Measurements from ENCODE around the gene PTPRE.
A peak's percentile ranks its signal among the peaks of the same experiment; 100 is the strongest.

Gene PTPRE

DNA sequence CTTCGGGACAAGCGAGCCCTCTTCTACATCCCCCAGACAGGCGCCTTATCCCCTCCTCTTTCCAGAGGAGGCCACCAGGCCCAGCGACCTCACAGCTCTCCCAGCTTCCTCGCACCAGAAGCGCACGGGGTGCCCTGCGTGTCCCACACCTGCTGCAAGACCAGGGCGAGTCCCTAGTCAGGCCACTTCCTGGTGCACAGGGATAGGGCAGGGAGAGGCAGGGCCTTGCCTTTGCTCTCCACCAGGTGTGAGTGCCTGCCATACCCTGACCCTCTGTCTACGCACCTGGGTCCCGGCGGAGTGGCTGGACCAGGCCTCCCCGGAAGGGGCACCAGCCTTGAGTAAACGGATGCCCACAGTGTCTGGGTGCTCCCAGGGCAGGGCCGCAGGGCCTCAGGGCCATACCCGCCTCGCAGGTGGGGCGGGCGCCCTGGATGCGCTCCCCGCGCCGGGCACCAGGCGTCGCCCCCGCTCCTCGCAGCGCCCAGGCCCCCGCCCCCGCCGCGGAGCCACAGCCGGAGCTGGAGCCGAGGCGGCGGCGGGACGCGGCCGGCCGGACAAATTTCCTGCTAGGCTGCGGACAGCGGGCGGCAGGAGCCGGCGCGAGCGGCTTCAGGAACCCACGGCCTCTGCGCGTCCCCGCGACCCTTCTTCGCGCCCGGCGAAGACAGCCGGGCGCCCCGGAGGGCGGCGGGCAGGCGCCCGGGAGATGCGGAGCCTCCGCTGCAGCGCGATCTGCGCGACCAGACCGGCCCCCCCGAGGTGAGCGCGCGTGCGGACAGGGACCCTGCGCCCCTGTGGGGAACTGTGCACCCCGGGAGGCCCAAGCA, at the start of gene PTPRE:
PTPRE (plus strand) TSS at position 556 of the 830 bp plus-strand sequence. CDS start 133,779 bp downstream, outside the sequence.
- H3K9ac ChIP-seq (ENCODE audit: low read length): no peak within 1 kb of the TSS
- H3K4me1 ChIP-seq (ENCODE audit: low read length): no peaks in the 10 kb centered on the region
- H3K79me2 ChIP-seq (ENCODE audit: low read length): no peaks in the 10 kb centered on the region
- H3K27me3 ChIP-seq (ENCODE audit: low read depth, low read length): no peaks in the 10 kb centered on the region
- H3K27ac ChIP-seq (ENCODE audit: low read length): no peak within 1 kb of the TSS
- no peaks in the 10 kb centered on the region for H3K36me3 ChIP-seq (replicated peaks; ENCODE audit: low read depth, low read length)
- H3K4me2 ChIP-seq (ENCODE audit: low read length): peak within 1 kb of the TSS; percentile 45
- H3K9me3 ChIP-seq (ENCODE audit: insufficient read depth, low read length): no peaks in the 10 kb centered on the region
- H2AFZ ChIP-seq (ENCODE audit: low read depth, low read length): no peak within 1 kb of the TSS
- H3K4me3 ChIP-seq (ENCODE audit: low read length): peak within 1 kb of the TSS; percentile 67
- TF ChIP-seq, protein P1, sequence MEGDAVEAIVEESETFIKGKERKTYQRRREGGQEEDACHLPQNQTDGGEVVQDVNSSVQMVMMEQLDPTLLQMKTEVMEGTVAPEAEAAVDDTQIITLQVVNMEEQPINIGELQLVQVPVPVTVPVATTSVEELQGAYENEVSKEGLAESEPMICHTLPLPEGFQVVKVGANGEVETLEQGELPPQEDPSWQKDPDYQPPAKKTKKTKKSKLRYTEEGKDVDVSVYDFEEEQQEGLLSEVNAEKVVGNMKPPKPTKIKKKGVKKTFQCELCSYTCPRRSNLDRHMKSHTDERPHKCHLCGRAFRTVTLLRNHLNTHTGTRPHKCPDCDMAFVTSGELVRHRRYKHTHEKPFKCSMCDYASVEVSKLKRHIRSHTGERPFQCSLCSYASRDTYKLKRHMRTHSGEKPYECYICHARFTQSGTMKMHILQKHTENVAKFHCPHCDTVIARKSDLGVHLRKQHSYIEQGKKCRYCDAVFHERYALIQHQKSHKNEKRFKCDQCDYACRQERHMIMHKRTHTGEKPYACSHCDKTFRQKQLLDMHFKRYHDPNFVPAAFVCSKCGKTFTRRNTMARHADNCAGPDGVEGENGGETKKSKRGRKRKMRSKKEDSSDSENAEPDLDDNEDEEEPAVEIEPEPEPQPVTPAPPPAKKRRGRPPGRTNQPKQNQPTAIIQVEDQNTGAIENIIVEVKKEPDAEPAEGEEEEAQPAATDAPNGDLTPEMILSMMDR (IDR thresholded peaks at IDR 0.05; ENCODE audit: low read depth, low read length): no peak
- no peak for TF ChIP-seq EZH2phosphoT487 (IDR thresholded peaks at IDR 0.05; ENCODE audit: low read depth)
- no peaks in the 10 kb centered on the region for H4K20me1 ChIP-seq (ENCODE audit: insufficient read depth, low read length)

- no peak overlapping the region for H3K4me2 ChIP-seq (ENCODE audit: low read length)
- H3K9me3 ChIP-seq (ENCODE audit: insufficient read depth, low read length): no peaks in the 10 kb centered on the region
- no peaks in the 10 kb centered on the region for H4K20me1 ChIP-seq (ENCODE audit: insufficient read depth, low read length)
- no peak overlapping the region for H3K9ac ChIP-seq (ENCODE audit: low read length)
- no peak overlapping the region for H2AFZ ChIP-seq (ENCODE audit: low read depth, low read length)
- no peaks in the 10 kb centered on the region for H3K36me3 ChIP-seq (replicated peaks; ENCODE audit: low read depth, low read length)
- no peaks in the 10 kb centered on the region for H3K27me3 ChIP-seq (ENCODE audit: low read depth, low read length)
- TF ChIP-seq, protein P1 (IDR thresholded peaks at IDR 0.05; ENCODE audit: low read depth, low read length): no peak
- no peak for TF ChIP-seq EZH2phosphoT487 (IDR thresholded peaks at IDR 0.05; ENCODE audit: low read depth)
- H3K4me1 ChIP-seq (ENCODE audit: low read length): peaks cover under 1% of the 10 kb centered on the region; the same call in 1 of the 2 replicates
- no peak overlapping the region for H3K27ac ChIP-seq (ENCODE audit: low read length)
- H3K4me3 ChIP-seq (ENCODE audit: low read length): no peak overlapping the region
- H3K79me2 ChIP-seq (ENCODE audit: low read length): no peaks in the 10 kb centered on the region
Observed at GRCh38 chr10:127860592-127860991, 46.3 kb upstream of the PTPRE start.

DNA sequence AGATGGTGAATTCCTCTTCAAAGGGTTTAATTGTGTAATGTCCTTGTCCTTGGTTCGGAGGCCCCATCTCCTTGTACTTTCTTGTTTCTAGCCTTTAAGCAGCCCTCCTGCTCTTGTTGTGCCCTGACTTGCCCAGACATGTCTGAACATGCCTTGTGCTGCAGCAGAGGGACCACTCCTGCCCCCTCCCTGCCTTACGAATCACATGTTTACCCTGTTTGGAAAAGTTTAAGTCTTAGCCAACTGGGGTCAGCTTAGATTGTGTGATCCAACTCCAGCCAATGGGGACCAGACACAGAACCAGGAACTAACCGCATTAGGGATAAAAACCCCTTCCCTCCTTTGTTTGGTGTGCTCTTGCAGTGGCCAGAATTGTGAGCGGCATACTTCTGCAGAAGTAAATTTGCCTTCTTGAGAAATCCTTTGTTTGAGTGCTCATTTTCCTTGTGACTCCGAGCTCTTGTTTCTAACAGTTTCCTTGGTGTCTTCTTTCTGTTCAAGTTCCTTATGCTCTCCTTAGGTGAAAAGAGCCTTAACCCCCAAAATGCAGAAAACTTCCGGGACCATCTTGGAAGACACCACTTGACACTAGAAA, 43.6 kb upstream of the PTPRE start:
- Histone ChIP-seq H2AFZ (ENCODE audit: low read depth, low read length) (no peak overlapping the region), H4K20me1 (ENCODE audit: insufficient read depth, low read length) (no peaks in the 10 kb centered on the region), H3K27ac (ENCODE audit: low read length) (no peak overlapping the region), H3K27me3 (ENCODE audit: low read depth, low read length) (no peaks in the 10 kb centered on the region), H3K4me2 (ENCODE audit: low read length) (no peak overlapping the region), H3K4me1 (ENCODE audit: low read length) (no peaks in the 10 kb centered on the region), H3K36me3 (replicated peaks; ENCODE audit: low read depth, low read length) (no peaks in the 10 kb centered on the region), H3K4me3 (ENCODE audit: low read length) (no peak overlapping the region), H3K9ac (ENCODE audit: low read length) (no peak overlapping the region), H3K79me2 (ENCODE audit: low read length) (no peaks in the 10 kb centered on the region), H3K9me3 (ENCODE audit: insufficient read depth, low read length) (no peaks in the 10 kb centered on the region)
- TF ChIP-seq EZH2phosphoT487 (IDR thresholded peaks at IDR 0.05; ENCODE audit: low read depth): no peak
- TF ChIP-seq, protein P1 (IDR thresholded peaks at IDR 0.05; ENCODE audit: low read depth, low read length): no peak

GRCh38 chr10:127866276-127867013, 40.5 kb upstream of the PTPRE start:
- H2AFZ ChIP-seq (ENCODE audit: low read depth, low read length): no peak overlapping the region
- no peak overlapping the region for H3K4me2 ChIP-seq (ENCODE audit: low read length)
- H3K79me2 ChIP-seq (ENCODE audit: low read length): no peaks in the 10 kb centered on the region
- no peaks in the 10 kb centered on the region for H3K4me1 ChIP-seq (ENCODE audit: low read length)
- no peaks in the 10 kb centered on the region for H4K20me1 ChIP-seq (ENCODE audit: insufficient read depth, low read length)
- H3K36me3 ChIP-seq (replicated peaks; ENCODE audit: low read depth, low read length): no peaks in the 10 kb centered on the region
- no peaks in the 10 kb centered on the region for H3K27me3 ChIP-seq (ENCODE audit: low read depth, low read length)
- no peak overlapping the region for H3K27ac ChIP-seq (ENCODE audit: low read length)
- no peaks in the 10 kb centered on the region for H3K9me3 ChIP-seq (ENCODE audit: insufficient read depth, low read length)
- no peak overlapping the region for H3K4me3 ChIP-seq (ENCODE audit: low read length)
- TF ChIP-seq EZH2phosphoT487 (IDR thresholded peaks at IDR 0.05; ENCODE audit: low read depth): no peak
- TF ChIP-seq, protein P1 (IDR thresholded peaks at IDR 0.05; ENCODE audit: low read depth, low read length): no peak
- H3K9ac ChIP-seq (ENCODE audit: low read length): no peak overlapping the region
